ENCODE measurements around the gene LHX2.

The LHX2 gene

GRCh38 chr9:124077915-124078572, 66.5 kb downstream of the LHX2 start:
- DNase-seq (ENCODE audit: low read depth, low spot score): no peak
- Histone ChIP-seq H3K4me1 (ENCODE audit: insufficient read depth, insufficient read length) (peaks cover 4% of the 10 kb centered on the region), H3K27me3 (ENCODE audit: insufficient read depth, insufficient read length) (no peaks in the 10 kb centered on the region), H3K4me3 (ENCODE audit: insufficient read length, low read depth) (no peak overlapping the region), H3K9ac (ENCODE audit: insufficient read length, low read depth) (no peak overlapping the region), H3K9me3 (ENCODE audit: insufficient read depth, low read length) (no peaks in the 10 kb centered on the region), H3K36me3 (ENCODE audit: insufficient read depth, insufficient read length, low read length) (no peaks in the 10 kb centered on the region)
- no peak for TF ChIP-seq ZNF274 (IDR thresholded peaks at IDR 0.05; ENCODE audit: low read depth, low read length)
- TF ChIP-seq YY1 (IDR thresholded peaks at IDR 0.05; ENCODE audit: insufficient read depth, insufficient read length): no peak
- no peak for TF ChIP-seq SUZ12 (IDR thresholded peaks at IDR 0.05; ENCODE audit: extremely low read depth, insufficient read depth, insufficient read length)

- H3K4me1 ChIP-seq (ENCODE audit: insufficient read depth, insufficient read length): peaks cover 6% of the 10 kb centered on the region
- no peak overlapping the region for H3K9ac ChIP-seq (ENCODE audit: insufficient read length, low read depth)
- no peaks in the 10 kb centered on the region for H3K9me3 ChIP-seq (ENCODE audit: insufficient read depth, low read length)
- H3K27me3 ChIP-seq (ENCODE audit: insufficient read depth, insufficient read length): no peaks in the 10 kb centered on the region
- H3K36me3 ChIP-seq (ENCODE audit: insufficient read depth, insufficient read length, low read length): no peaks in the 10 kb centered on the region
- DNase-seq (ENCODE audit: low read depth, low spot score): no peak
- no peak overlapping the region for H3K4me3 ChIP-seq (ENCODE audit: insufficient read length, low read depth)
- no peak for TF ChIP-seq ZNF274 (IDR thresholded peaks at IDR 0.05; ENCODE audit: low read depth, low read length)
- TF ChIP-seq SUZ12 (IDR thresholded peaks at IDR 0.05; ENCODE audit: extremely low read depth, insufficient read depth, insufficient read length): no peak
- no peak for TF ChIP-seq YY1 (IDR thresholded peaks at IDR 0.05; ENCODE audit: insufficient read depth, insufficient read length)
Observed at GRCh38 chr9:124078641-124079040, 67.1 kb downstream of the LHX2 start.

GRCh38 chr9:124079176-124079925, 67.8 kb downstream of the LHX2 start:
- TF ChIP-seq SUZ12 (IDR thresholded peaks at IDR 0.05; ENCODE audit: extremely low read depth, insufficient read depth, insufficient read length) (no peak), ZNF274 (IDR thresholded peaks at IDR 0.05; ENCODE audit: low read depth, low read length) (no peak), YY1 (IDR thresholded peaks at IDR 0.05; ENCODE audit: insufficient read depth, insufficient read length) (no peak)
- no peaks in the 10 kb centered on the region for H3K9me3 ChIP-seq (ENCODE audit: insufficient read depth, low read length)
- no peaks in the 10 kb centered on the region for H3K27me3 ChIP-seq (ENCODE audit: insufficient read depth, insufficient read length)
- H3K4me3 ChIP-seq (ENCODE audit: insufficient read length, low read depth): no peak overlapping the region
- H3K36me3 ChIP-seq (ENCODE audit: insufficient read depth, insufficient read length, low read length): no peaks in the 10 kb centered on the region
- peaks cover 6% of the 10 kb centered on the region for H3K4me1 ChIP-seq (ENCODE audit: insufficient read depth, insufficient read length)
- DNase-seq (ENCODE audit: low read depth, low spot score): peak; percentile 43
- H3K9ac ChIP-seq (ENCODE audit: insufficient read length, low read depth): no peak overlapping the region

- TF ChIP-seq ZNF274 (IDR thresholded peaks at IDR 0.05; ENCODE audit: low read depth, low read length) (no peak), SUZ12 (IDR thresholded peaks at IDR 0.05; ENCODE audit: extremely low read depth, insufficient read depth, insufficient read length) (no peak), YY1 (IDR thresholded peaks at IDR 0.05; ENCODE audit: insufficient read depth, insufficient read length) (no peak)
- H3K27me3 ChIP-seq (ENCODE audit: insufficient read depth, insufficient read length): no peaks in the 10 kb centered on the region
- DNase-seq (ENCODE audit: low read depth, low spot score): no peak
Observed at GRCh38 chr9:124082622-124083021, 71.1 kb downstream of the LHX2 start.

More at GRCh38 chr9:124082622-124083021, 71.1 kb downstream of the LHX2 start:
- no peak overlapping the region for H3K4me3 ChIP-seq (ENCODE audit: insufficient read length, low read depth)
- H3K9me3 ChIP-seq (ENCODE audit: insufficient read depth, low read length): peaks cover 19% of the 10 kb centered on the region
- H3K36me3 ChIP-seq (ENCODE audit: insufficient read depth, insufficient read length, low read length): no peaks in the 10 kb centered on the region
- no peak overlapping the region for H3K9ac ChIP-seq (ENCODE audit: insufficient read length, low read depth)
- peaks cover 12% of the 10 kb centered on the region for H3K4me1 ChIP-seq (ENCODE audit: insufficient read depth, insufficient read length)
